WTC11 (cell line): ENCODE data around the gene ADAM33. TPM values are rescaled to one million over a fixed set of nuclear protein-coding genes. Genes with fewer than 3 reads are reported as not detected.

Source experiments
- ATAC-seq: fragments of 200-7000 bp; cut with Tn5 transposase; 2 replicates; pipeline ENCODE4 v1.10.0; 2021; ENCODE audit warnings: mild to moderate bottlenecking, moderate library complexity
- CTCF ChIA-PET: fragments of 300-600 bp; sonication (Branson Sonifier 250); formaldehyde crosslinking; loops from one replicate; lab custom pipeline; 2021; ENCODE audit warnings: antibody characterized with exemption; lab: Charles Lee
- POLR2A ChIA-PET: fragments of 350-600 bp; sonication (Branson Sonifier 250); formaldehyde crosslinking; loops from one replicate; lab custom pipeline; 2021; ENCODE audit warnings: antibody characterized with exemption; lab: Charles Lee
- DNase-seq: peaks from one replicate; pipeline ENCODE4 v3.0.0; 2021; ENCODE audit warnings: low spot score
- H3K27ac Mint-ChIP-seq: 2 replicates; pipeline ENCODE4 v1.8.0; 2021; ENCODE audit warnings: mixed read lengths
- H3K27me3 Mint-ChIP-seq: 2 replicates; pipeline ENCODE4 v1.8.0; 2021; ENCODE audit warnings: low read depth, mild to moderate bottlenecking, moderate library complexity, mixed read lengths
- H3K36me3 Mint-ChIP-seq: 2 replicates; pipeline ENCODE4 v1.8.0; 2021; ENCODE audit warnings: mixed read lengths
- H3K4me1 Mint-ChIP-seq: 2 replicates; pipeline ENCODE4 v1.8.0; 2022; ENCODE audit warnings: mixed read lengths
- H3K4me3 Mint-ChIP-seq: 2 replicates; pipeline ENCODE4 v1.8.0; 2021; ENCODE audit warnings: mild to moderate bottlenecking, moderate library complexity, mixed read lengths
- H3K9me3 Mint-ChIP-seq: 2 replicates; pipeline ENCODE4 v1.8.0; 2021; ENCODE audit warnings: mixed read lengths
- AFF4 ChIP-seq: sonication (generic); formaldehyde crosslinking; IDR thresholded peaks from 2 replicates; pipeline ENCODE4 v1.8.1; 2023; ENCODE audit warnings: mild to moderate bottlenecking, missing genetic modification reagents, borderline replicate concordance
- ATF6 ChIP-seq: sonication (generic); formaldehyde crosslinking; IDR thresholded peaks from 2 replicates; pipeline ENCODE4 v1.8.1; 2023; ENCODE audit warnings: mild to moderate bottlenecking, missing genetic modification reagents
- CDX4 ChIP-seq: fragments of 250-450 bp; sonication (Bioruptor Pico); IDR thresholded peaks from 2 replicates; pipeline ENCODE4 v1.9.0; 2021; ENCODE audit warnings: moderate library complexity, mild to moderate bottlenecking, inconsistent platforms, borderline replicate concordance
- CREB1 ChIP-seq: sonication (generic); formaldehyde crosslinking; IDR thresholded peaks from 2 replicates; pipeline ENCODE4 v1.8.0; 2023; ENCODE audit warnings: mild to moderate bottlenecking, missing genetic modification reagents
- E2F1 ChIP-seq: sonication (generic); formaldehyde crosslinking; IDR thresholded peaks from 2 replicates; pipeline ENCODE4 v1.8.0; 2022; ENCODE audit warnings: mild to moderate bottlenecking, missing genetic modification reagents
- E2F5 ChIP-seq: sonication (generic); formaldehyde crosslinking; IDR thresholded peaks from 2 replicates; pipeline ENCODE4 v1.8.1; 2022; ENCODE audit warnings: mild to moderate bottlenecking, moderate library complexity, missing genetic modification reagents
- GABPB1 ChIP-seq: sonication (generic); formaldehyde crosslinking; IDR thresholded peaks from 2 replicates; pipeline ENCODE4 v1.8.1; 2023; ENCODE audit warnings: mild to moderate bottlenecking, missing genetic modification reagents
- KAT7 ChIP-seq: sonication (generic); formaldehyde crosslinking; IDR thresholded peaks from 2 replicates; pipeline ENCODE4 v1.8.1; 2023; ENCODE audit warnings: missing genetic modification reagents, mild to moderate bottlenecking, borderline replicate concordance
- NR2C2 ChIP-seq: sonication (generic); formaldehyde crosslinking; IDR thresholded peaks from 2 replicates; pipeline ENCODE4 v1.8.0; 2022; ENCODE audit warnings: mild to moderate bottlenecking, missing genetic modification reagents
- NR3C1 ChIP-seq: sonication (generic); formaldehyde crosslinking; conservative IDR thresholded peaks from 2 replicates; pipeline ENCODE4 v1.8.1; 2023; ENCODE audit warnings: low read depth, mild to moderate bottlenecking, missing genetic modification reagents
- RELA ChIP-seq: sonication (generic); formaldehyde crosslinking; IDR thresholded peaks from 2 replicates; pipeline ENCODE4 v1.8.1; 2022; ENCODE audit warnings: missing genetic modification reagents, mild to moderate bottlenecking, borderline replicate concordance
- RORB ChIP-seq: fragments of 250-450 bp; sonication (Bioruptor Pico); IDR thresholded peaks from 2 replicates; pipeline ENCODE4 v1.9.0; 2021; ENCODE audit warnings: mild to moderate bottlenecking
- SMAD3 ChIP-seq: sonication (generic); formaldehyde crosslinking; IDR thresholded peaks from 2 replicates; pipeline ENCODE4 v1.8.0; 2022; ENCODE audit warnings: missing genetic modification reagents, mild to moderate bottlenecking, borderline replicate concordance
- SP1 ChIP-seq: sonication (generic); formaldehyde crosslinking; conservative IDR thresholded peaks from 2 replicates; pipeline ENCODE4 v1.8.1; 2022; ENCODE audit warnings: missing genetic modification reagents
- TCF7 ChIP-seq: sonication (generic); formaldehyde crosslinking; IDR thresholded peaks from 2 replicates; pipeline ENCODE4 v1.8.0; 2022; ENCODE audit warnings: mild to moderate bottlenecking, low read depth, missing genetic modification reagents, moderate library complexity
- TEAD1 ChIP-seq: sonication (generic); formaldehyde crosslinking; IDR thresholded peaks from 2 replicates; pipeline ENCODE4 v1.8.0; 2022; ENCODE audit warnings: mild to moderate bottlenecking, missing genetic modification reagents
- TEAD4 ChIP-seq: sonication (generic); formaldehyde crosslinking; IDR thresholded peaks from 2 replicates; pipeline ENCODE4 v1.8.0; 2022; ENCODE audit warnings: mild to moderate bottlenecking, missing genetic modification reagents
- ZNF396 ChIP-seq: fragments of 250-450 bp; sonication (Bioruptor Pico); IDR thresholded peaks from 2 replicates; pipeline ENCODE4 v1.8.0; 2021; ENCODE audit warnings: mild to moderate bottlenecking, moderate library complexity, borderline replicate concordance
- ZNF532 ChIP-seq: fragments of 250-450 bp; sonication (Bioruptor Pico); IDR thresholded peaks from 2 replicates; pipeline ENCODE4 v1.9.0; 2021; ENCODE audit warnings: mild to moderate bottlenecking, borderline replicate concordance
- total RNA-seq: library from RNA; stranded (reverse); gene quantifications from 3 replicates; pipeline ENCODE4 v1.2.3, GENCODE V29; 2021

ADAM33 gene
- total RNA-seq, 1 experiment from 2014 or later = 5.3 TPM

GRCh38 chr20:3712279-3712873, 30.6 kb upstream of the ADAM33 start, which contains the start of gene SIGLEC1:
SIGLEC1 (minus strand) TSS chr20:3712600; CDS start chr20:3707128, 5,472 bp downstream.
- H3K4me1 Mint-ChIP-seq = no peaks in the 10 kb centered on the region
- H3K9me3 Mint-ChIP-seq = no peaks in the 10 kb centered on the region
- DNase-seq (no peak), ATAC-seq (no peak)
- POLR2A ChIA-PET = no interaction called here
- no peaks in the 10 kb centered on the region for H3K36me3 Mint-ChIP-seq
- no peak within 1 kb of the TSS for H3K4me3 Mint-ChIP-seq
- H3K27me3 Mint-ChIP-seq = no peaks in the 10 kb centered on the region
- CTCF ChIA-PET = interaction anchor here (0.6 to 4.2 kb wide), 7 partner anchors 16 to 442 kb away, joined by 3 to 106 read pairs (median 5); no protein-coding TSS in a partner anchor
- H3K27ac Mint-ChIP-seq = no peak within 1 kb of the TSS
- TF ChIP-seq CREB1 (CRISPR knock-in tag) = no peak
- TF ChIP-seq RORB (CRISPR knock-in tag) = no peak

GRCh38 chr20:3711484-3711941, 29.7 kb upstream of the ADAM33 start:
- ChIA-PET POLR2A (interaction anchor here (1.4 to 1.5 kb wide), 2 partner anchors 30 to 35 kb away, joined by 4 to 5 read pairs; partner anchors contain the start of gene ADAM33), CTCF (interaction anchor here (0.7 to 4.2 kb wide), 41 partner anchors 9 to 373 kb away, joined by 3 to 106 read pairs (median 7); partner anchors contain the start of genes ADAM33, ADISSP, CENPB and DNAAF9)
- no peak overlapping the region for H3K4me3 Mint-ChIP-seq
- DNase-seq (no peak), ATAC-seq (no peak)
- no peaks in the 10 kb centered on the region for H3K27me3 Mint-ChIP-seq
- H3K27ac Mint-ChIP-seq = no peak overlapping the region
- H3K4me1 Mint-ChIP-seq = no peaks in the 10 kb centered on the region
- H3K9me3 Mint-ChIP-seq = no peaks in the 10 kb centered on the region
- H3K36me3 Mint-ChIP-seq = no peaks in the 10 kb centered on the region
- no peak for TF ChIP-seq AFF4 (CRISPR knock-in tag)
- TF ChIP-seq KAT7 (CRISPR knock-in tag) = no peak
- no peak for TF ChIP-seq E2F1 (CRISPR knock-in tag)
- TF ChIP-seq E2F5 (CRISPR knock-in tag) = no peak
- TF ChIP-seq SP1 (CRISPR knock-in tag) = no peak
- no peak for TF ChIP-seq NR2C2 (CRISPR knock-in tag)
- TF ChIP-seq CDX4 (CRISPR knock-in tag) = no peak
- no peak for TF ChIP-seq ZNF532 (CRISPR knock-in tag)
- no peak for TF ChIP-seq TEAD4 (CRISPR knock-in tag)
- TF ChIP-seq RELA (CRISPR knock-in tag) = no peak
- TF ChIP-seq NR3C1 (CRISPR knock-in tag) = no peak
- no peak for TF ChIP-seq SMAD3
- no peak for TF ChIP-seq TEAD1 (CRISPR knock-in tag)
- TF ChIP-seq ZNF396 (CRISPR knock-in tag) = no peak
- no peak for TF ChIP-seq TCF7 (CRISPR knock-in tag)
- no peak for TF ChIP-seq GABPB1 (CRISPR knock-in tag)
- TF ChIP-seq ATF6 = no peak
